Measurements from ENCODE around the gene CD164L2.
A peak's percentile ranks its signal among the peaks of the same experiment; 100 is the strongest.

The CD164L2 gene

GRCh38 chr1:27342778-27343638 lies 40.1 kb downstream of the CD164L2 start:
- no peak for DNase-seq

- DNase-seq, result no peak
Observed at GRCh38 chr1:27342391-27342777, 40.7 kb downstream of the CD164L2 start.

- DNase-seq, result peak; percentile 74
Observed at GRCh38 chr1:27341525-27342252, 41.4 kb downstream of the CD164L2 start, which contains the start of gene SYTL1. Gene SYTL1, plus strand, starts transcription at chr1:27342022. Its CDS starts 3,313 bp downstream, at chr1:27345335.

GRCh38 chr1:27339213-27339612 lies 43.9 kb downstream of the CD164L2 start:
- no peak for DNase-seq

- no peak for DNase-seq
Observed at GRCh38 chr1:27338751-27339150, 44.4 kb downstream of the CD164L2 start.

- no peak for DNase-seq
Observed at GRCh38 chr1:27336756-27337155, 46.4 kb downstream of the CD164L2 start.

- no peak for DNase-seq
Observed at GRCh38 chr1:27335506-27336422, 47.4 kb downstream of the CD164L2 start.

- DNase-seq, result no peak
Observed at GRCh38 chr1:27333717-27334279, 49.3 kb downstream of the CD164L2 start.

GRCh38 chr1:27332536-27333281 lies 50.4 kb downstream of the CD164L2 start:
- peak; percentile 69 for DNase-seq

- DNase-seq, result no peak
Observed at GRCh38 chr1:27331922-27332321, 51.2 kb downstream of the CD164L2 start.

- no peak for DNase-seq
Observed at GRCh38 chr1:27331426-27331825, 51.7 kb downstream of the CD164L2 start.

GRCh38 chr1:27330786-27331185 lies 52.3 kb downstream of the CD164L2 start:
- DNase-seq, result no peak
